GM19468 (cell line): ENCODE results near the gene COL4A2.

Experiments used
- ATAC-seq: cut with Tn5 transposase; IDR thresholded peaks from one replicate; pipeline ENCODE4 v1.9.1; 2021; ENCODE audit warnings: mild to moderate bottlenecking, moderate library complexity, moderate number of reproducible peaks; ENCODE audit not compliant: unreplicated experiment; ENCODE audit errors: extremely low read depth

Gene COL4A2

GRCh38 chr13:110333837-110334236 lies 26.8 kb downstream of the COL4A2 start:
- ATAC-seq = no peak

GRCh38 chr13:110334256-110334655 lies 27.2 kb downstream of the COL4A2 start:
- ATAC-seq = no peak

DNA sequence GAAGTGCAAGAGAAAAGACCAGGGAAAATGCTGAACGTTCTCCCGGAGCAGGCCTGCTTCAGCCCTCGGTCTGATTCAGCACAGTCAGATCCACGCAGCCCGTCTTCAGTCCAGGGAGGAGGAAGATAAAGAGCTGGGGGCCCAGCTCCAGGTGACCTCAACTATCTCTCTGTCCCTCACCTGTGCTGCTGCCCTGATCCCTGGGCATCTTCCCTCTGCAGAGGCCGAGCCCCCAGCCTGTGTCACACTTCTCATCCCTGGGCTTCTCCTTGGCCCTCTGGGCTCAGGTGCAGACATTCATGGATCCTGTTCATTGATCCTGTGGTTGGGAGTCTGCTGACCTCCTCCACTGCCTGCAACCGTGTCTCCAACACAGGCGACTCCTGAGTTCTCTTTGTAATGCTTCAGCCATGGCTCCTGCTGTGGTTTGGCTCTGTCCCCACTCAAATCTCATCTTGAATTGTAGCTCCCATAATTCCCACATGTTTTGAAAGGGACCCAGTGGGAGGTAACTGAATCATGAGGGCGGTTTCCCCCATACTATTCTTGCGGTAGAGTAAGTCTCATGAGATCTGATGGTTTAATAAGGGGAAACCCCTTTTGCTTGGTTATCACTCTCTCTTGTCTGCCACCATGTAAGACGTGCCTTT lies 27.9 kb downstream of the COL4A2 start:
- no peak for ATAC-seq

GRCh38 chr13:110336108-110336507 lies 29.0 kb downstream of the COL4A2 start:
- ATAC-seq = no peak

DNA sequence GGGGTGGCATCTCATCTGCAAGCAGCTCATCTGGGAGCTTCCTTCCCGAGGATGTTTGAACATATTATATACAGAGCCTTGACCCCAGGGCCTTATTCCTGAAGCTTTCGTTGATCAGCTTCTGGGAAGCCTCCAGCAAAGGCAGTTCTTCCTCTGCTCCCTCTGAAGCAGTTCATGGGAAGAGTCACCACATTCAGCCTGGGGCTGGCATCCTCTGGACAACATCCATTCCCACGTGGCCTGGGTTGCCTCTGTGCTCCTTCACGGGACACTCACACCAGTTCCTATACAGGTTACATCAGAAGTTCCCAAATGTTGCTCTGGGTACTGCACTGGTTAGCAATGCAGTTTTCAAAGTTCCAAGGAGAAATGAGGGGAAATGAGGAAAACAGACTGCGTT lies 29.6 kb downstream of the COL4A2 start:
- ATAC-seq = no peak

DNA sequence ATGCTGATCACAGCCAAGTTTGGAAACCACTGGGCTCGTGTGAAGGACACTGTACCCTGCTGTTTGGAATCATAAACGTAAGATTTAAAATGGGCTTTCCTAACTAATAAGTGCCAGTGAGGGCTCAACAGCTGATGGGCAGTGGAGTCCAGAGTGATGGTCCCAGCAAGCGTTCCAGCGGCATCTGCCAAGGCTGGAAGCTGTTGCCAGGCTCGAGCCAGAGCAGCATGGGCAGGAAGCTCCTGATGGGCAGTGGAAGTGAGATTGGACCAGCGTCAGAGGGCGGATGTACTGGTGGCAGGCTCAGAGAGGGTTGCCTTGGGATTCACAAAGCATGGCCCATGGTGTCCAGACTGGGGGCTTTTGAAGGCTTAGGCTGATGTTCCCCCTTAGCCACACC lies 30.2 kb downstream of the COL4A2 start:
- ATAC-seq = no peak

- no peak for ATAC-seq
Observed at GRCh38 chr13:110338441-110339101, 31.5 kb downstream of the COL4A2 start.

DNA sequence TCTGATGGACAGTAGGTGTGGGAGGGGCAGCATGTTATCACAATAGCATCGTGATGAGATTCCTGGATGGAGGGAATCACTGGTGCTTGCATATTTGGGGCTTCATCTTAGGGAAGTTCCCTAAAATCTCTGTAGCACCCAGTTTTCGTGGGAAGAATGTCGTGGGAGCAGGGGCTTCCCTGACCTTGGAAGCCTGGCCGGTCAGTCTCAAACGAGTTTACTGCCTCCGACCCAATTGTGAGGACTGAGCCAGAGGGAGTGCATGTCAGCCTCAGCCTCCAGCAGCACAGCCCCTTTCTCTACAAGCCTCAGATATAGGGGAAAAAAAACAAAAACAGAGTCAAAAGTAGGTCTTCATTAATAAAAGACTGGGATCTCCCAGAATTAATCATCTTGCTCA lies 32.2 kb downstream of the COL4A2 start:
- ATAC-seq = no peak

DNA sequence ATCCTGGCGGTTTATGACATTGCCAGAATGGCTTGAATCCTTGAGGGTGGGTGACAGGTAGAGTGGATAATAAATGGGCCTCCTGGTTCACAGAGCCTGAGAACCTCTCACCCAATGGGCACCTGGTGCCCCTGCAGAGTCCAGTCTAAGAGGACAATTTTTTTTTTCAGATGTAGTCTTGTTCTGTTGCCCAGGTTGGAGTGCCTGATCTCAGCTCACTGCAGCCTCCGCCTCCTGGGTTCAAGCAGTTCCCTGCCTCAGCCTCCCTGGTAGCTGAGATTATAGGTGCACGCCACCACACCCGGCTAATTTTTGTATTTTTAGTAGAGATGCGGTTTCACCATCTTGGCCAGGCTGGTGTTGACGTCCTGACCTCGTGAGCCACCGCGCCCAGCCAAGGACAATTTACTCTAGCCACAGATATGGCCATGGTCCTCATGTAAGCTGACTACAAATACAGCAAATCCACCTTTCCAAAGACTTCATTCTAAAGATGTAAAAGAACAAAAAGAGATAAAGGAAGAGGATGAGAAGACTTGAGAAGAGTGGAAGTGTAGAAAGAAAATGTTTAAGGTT lies 33.0 kb downstream of the COL4A2 start:
- ATAC-seq = no peak

DNA sequence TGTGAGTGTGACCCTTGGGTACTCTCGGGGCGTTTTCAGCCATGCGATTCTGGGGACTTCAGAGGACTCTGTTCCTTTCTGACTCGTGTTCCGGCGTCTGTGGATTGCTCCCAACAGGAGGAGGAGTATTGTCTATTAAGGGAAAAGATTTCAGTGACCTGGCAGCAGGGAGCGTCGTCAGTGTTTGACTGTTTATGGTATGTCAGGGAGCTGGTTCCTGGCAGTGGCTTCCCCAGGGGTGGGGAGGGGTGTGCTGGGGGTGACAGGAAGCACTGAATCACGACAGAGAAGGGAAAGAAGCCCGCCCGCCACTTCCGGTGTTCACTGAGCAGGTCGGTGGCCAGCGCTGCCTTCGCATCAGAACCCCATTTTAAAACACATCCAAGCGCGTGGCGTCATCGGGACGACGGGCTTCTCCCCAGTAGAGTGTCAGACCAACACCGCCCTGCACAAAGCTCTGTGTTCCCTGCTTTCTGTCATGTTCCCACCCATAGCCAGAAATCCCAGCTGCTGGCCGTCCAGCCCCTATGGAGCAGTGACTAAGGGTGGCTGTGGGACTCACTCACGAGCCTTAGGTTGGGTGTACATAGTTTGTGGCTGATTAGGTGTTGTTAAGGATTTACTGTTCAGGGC lies 33.8 kb downstream of the COL4A2 start:
- ATAC-seq = no peak

DNA sequence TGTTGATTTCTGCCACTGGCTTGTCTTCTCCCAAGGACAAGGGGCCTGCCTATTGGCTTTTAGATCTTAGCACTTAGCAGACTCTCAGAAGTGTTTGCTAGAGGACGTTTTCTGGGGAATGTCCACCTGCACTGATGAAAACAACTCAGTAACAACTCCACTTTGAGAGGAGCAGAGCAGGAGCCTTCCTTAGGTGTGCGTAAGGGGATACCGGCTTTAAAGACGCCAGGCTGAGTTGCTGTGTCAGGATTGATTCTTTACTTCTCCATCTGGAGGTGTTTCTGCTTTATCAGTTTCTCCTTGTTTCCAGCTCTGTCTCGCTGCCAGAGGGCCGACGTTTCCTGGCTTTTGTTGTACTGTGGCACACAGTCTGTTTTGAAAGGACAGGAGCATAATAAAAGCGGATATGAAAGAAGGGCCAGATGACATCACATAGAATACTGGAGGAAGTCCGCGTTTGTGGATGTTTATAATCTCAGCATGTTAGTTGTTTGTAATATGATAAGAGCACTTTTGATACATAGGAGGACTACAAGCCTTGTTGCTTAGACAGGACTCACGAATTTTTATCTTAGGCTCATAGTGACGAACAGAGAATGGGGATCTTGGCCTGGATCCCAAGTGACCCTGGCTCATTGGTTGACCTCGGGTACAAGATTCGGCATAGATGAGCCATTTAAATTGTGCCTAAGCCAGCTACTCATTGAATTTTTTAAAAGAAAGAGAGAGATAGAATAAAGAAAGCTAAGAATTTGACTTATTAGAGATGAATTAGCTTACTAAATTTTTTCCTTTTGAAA lies 34.6 kb downstream of the COL4A2 start:
- no peak for ATAC-seq

- ATAC-seq = no peak
Observed at GRCh38 chr13:110342474-110342873, 35.4 kb downstream of the COL4A2 start.

GRCh38 chr13:110343241-110343865 lies 36.3 kb downstream of the COL4A2 start:
- no peak for ATAC-seq

GRCh38 chr13:110344320-110344719 lies 37.2 kb downstream of the COL4A2 start:
- ATAC-seq = no peak

- ATAC-seq = no peak
Observed at GRCh38 chr13:110345266-110345665, 38.2 kb downstream of the COL4A2 start.

DNA sequence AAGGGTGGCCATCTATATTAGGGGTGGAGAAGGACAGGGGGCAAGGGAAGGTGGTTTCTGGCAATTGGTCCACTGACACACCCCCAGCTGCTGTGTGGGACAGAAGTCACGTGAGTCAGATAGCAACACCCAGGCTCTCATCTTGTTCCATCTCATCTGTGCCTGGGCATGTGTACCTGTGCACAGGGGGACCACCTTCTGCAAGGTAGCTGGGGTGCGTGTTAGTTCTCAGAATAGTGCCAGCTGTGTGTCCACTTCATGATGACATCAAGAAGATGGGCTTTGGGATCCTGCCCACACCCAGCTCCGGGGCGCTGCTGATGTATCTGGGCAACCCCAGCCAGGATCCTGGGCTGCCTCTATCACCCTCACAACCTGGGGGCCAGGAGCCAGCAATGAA lies 38.6 kb downstream of the COL4A2 start:
- ATAC-seq = no peak

- no peak for ATAC-seq
Observed at GRCh38 chr13:110346661-110347067, 39.6 kb downstream of the COL4A2 start.

DNA sequence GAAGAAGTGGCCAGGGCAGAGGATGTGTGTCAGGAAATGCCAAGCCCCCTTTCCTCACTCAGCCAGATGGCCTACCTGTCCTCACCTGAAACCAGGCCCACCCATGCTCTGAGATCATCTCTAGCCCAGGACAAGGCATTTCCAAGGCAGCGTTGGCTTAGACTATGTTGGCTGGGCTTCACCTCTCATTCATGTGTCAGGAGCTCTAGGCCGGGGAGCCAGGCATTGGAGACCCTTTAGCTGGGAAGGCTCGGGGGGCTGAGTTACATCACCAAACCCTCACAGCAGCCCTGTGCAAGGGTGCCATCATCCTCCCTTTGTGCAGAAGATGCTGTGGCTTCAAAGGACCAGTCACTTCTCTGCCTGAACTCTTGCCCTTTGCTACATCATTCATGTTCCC lies 40.0 kb downstream of the COL4A2 start:
- ATAC-seq = no peak

- no peak for ATAC-seq
Observed at GRCh38 chr13:110347535-110348308, 40.6 kb downstream of the COL4A2 start.
